ENCODE data around the gene ITPR3. TPM values are rescaled to one million over a fixed set of nuclear protein-coding genes. Genes with fewer than 3 reads are reported as not detected.

Gene ITPR3
- 32.9 to 45.8 TPM (median 41.0 TPM) in 5 replicates for total RNA-seq (2022; extraction: Qiagen RNA extraction; ENCODE audit: low read depth)

GRCh38 chr6:33620856-33621710 lies at the start of gene ITPR3:
Gene ITPR3, plus strand, starts transcription at chr6:33621322. Its CDS starts 281 bp downstream, at chr6:33621603.

GRCh38 chr6:33579828-33580714 lies 41.1 kb upstream of the ITPR3 start, which contains the start of gene BAK1:
Gene BAK1, minus strand, starts transcription at chr6:33580276. Its CDS starts 2,672 bp downstream, at chr6:33577604.

GRCh38 chr6:33711140-33712129 lies 90.3 kb downstream of the ITPR3 start, which contains the start of gene UQCC2:
Gene UQCC2, minus strand, starts transcription at chr6:33711700. Its CDS starts 14 bp downstream, at chr6:33711686.

Other genes starting within 250 kb of the ITPR3 start
- 38.1 to 49.0 TPM (median 43.7 TPM) in 5 replicates for gene KIFC1, start 229.5 kb upstream of the ITPR3 start, total RNA-seq (2022; extraction: Qiagen RNA extraction; ENCODE audit: low read depth)
- gene PHF1, start 210.3 kb upstream of the ITPR3 start, total RNA-seq (2022; extraction: Qiagen RNA extraction; ENCODE audit: low read depth), result 18.0 to 19.4 TPM (median 18.5 TPM) in 5 replicates
- gene CUTA, start 203.2 kb upstream of the ITPR3 start, total RNA-seq (2022; extraction: Qiagen RNA extraction; ENCODE audit: low read depth), result 183 to 231 TPM (median 202 TPM) in 5 replicates
- 4.2 to 7.9 TPM (median 5.1 TPM) in 5 replicates for gene SYNGAP1, start 201.3 kb upstream of the ITPR3 start, total RNA-seq (2022; extraction: Qiagen RNA extraction; ENCODE audit: low read depth)
- 12.0 to 12.6 TPM (median 12.4 TPM) in 5 replicates for gene ZBTB9, start 166.7 kb upstream of the ITPR3 start, total RNA-seq (2022; extraction: Qiagen RNA extraction; ENCODE audit: low read depth)
- gene BAK1, start 41.0 kb upstream of the ITPR3 start, total RNA-seq (2022; extraction: Qiagen RNA extraction; ENCODE audit: low read depth), result 34.9 to 41.5 TPM (median 39.1 TPM) in 5 replicates
- 81.3 to 108 TPM (median 92.1 TPM) in 5 replicates for gene UQCC2, start 90.4 kb downstream of the ITPR3 start, total RNA-seq (2022; extraction: Qiagen RNA extraction; ENCODE audit: low read depth)
- gene IP6K3, start 125.6 kb downstream of the ITPR3 start, total RNA-seq (2022; extraction: Qiagen RNA extraction; ENCODE audit: low read depth), result 0.06 to 0.15 TPM (median 0.09 TPM) in 5 replicates
- 42.2 to 46.7 TPM (median 44.2 TPM) in 5 replicates for gene LEMD2, start 167.8 kb downstream of the ITPR3 start, total RNA-seq (2022; extraction: Qiagen RNA extraction; ENCODE audit: low read depth)
- not detected in 5 replicates for gene MLN, start 182.7 kb downstream of the ITPR3 start, total RNA-seq (2022; extraction: Qiagen RNA extraction; ENCODE audit: low read depth)